Upper lobe of left lung (tissue), 4 donors: ENCODE measurements around the gene TAOK1.

Experiments used
- POLR2A ChIP-seq, 4 donors: fragments of 450-650 bp; IDR thresholded peaks; one replicate each; pipeline ENCODE4 v1.5.1; 2016 to 2017; ENCODE audit warnings: antibody characterized with exemption in 4 of 4, mild to moderate bottlenecking in 2 of 4
- POLR2AphosphoS5 ChIP-seq, 2 donors: sonication (generic); formaldehyde crosslinking; IDR thresholded peaks; one replicate each; pipeline ENCODE4 v1.5.1; 2017; ENCODE audit warnings: antibody characterized with exemption in 2 of 2
- TF ChIP-seq, protein P1 (sequence below), 6 experiments: fragments of 450-650 bp in 4 of 6; fragments of 200-600 bp in 2 of 6; sonication (generic) in 2 of 6; IDR thresholded peaks; one replicate each; pipeline ENCODE4 v1.5.1; 2016 to 2019; ENCODE audit warnings: antibody characterized with exemption in 6 of 6

DNA sequence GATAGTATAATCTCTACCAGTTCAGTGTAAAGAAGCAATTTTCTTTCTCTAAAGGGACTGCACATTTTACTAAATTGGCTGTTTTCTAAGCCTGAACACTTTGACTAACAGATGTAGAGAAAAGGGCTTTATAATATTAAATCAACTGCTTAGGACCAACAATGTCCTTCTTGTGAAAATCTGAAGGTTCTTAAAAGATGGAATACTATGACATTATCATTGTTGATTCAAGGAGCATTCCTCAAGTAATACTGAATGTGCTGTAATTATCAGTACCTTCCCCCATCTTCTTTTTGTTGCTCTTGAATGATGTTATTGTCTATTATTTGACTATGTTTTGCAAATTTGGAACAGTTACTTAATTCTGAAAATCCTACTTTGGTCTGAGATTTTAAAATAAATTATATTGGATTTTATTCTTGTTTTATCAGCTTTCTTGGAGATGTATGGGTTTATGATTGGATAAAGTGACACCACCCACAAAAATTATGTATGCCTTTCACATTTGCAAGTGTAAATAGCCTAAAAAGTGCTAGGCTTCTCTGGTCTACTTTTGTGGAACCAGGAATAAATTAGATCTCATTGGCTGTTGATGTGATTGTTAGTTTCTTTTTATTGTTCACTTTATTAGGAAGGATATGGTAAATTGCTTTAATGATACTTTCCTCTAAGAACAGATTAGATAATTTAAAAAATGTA lies 53.0 kb downstream of the TAOK1 start:
- TF ChIP-seq POLR2AphosphoS5 (IDR thresholded peaks at IDR 0.05) (no peak), POLR2A (IDR thresholded peaks at IDR 0.05) (no peak)
- TF ChIP-seq, protein P1, sequence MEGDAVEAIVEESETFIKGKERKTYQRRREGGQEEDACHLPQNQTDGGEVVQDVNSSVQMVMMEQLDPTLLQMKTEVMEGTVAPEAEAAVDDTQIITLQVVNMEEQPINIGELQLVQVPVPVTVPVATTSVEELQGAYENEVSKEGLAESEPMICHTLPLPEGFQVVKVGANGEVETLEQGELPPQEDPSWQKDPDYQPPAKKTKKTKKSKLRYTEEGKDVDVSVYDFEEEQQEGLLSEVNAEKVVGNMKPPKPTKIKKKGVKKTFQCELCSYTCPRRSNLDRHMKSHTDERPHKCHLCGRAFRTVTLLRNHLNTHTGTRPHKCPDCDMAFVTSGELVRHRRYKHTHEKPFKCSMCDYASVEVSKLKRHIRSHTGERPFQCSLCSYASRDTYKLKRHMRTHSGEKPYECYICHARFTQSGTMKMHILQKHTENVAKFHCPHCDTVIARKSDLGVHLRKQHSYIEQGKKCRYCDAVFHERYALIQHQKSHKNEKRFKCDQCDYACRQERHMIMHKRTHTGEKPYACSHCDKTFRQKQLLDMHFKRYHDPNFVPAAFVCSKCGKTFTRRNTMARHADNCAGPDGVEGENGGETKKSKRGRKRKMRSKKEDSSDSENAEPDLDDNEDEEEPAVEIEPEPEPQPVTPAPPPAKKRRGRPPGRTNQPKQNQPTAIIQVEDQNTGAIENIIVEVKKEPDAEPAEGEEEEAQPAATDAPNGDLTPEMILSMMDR (IDR thresholded peaks at IDR 0.05): no peak
